22Rv1 (cell line): ENCODE measurements around the gene PRELID3B.

Experiments
- CTCF ChIP-seq: fragments of 450-650 bp; IDR thresholded peaks from 2 replicates; pipeline ENCODE4 v1.5.1; 2017; ENCODE audit warnings: mild to moderate bottlenecking
- ZFX ChIP-seq: fragments of 450-650 bp; IDR thresholded peaks from 2 replicates; pipeline ENCODE4 v1.6.1; 2017; ENCODE audit warnings: antibody characterized with exemption, borderline replicate concordance

- TF ChIP-seq CTCF = no peak
- no peak for TF ChIP-seq ZFX
Measured at GRCh38 chr20:58991715-58992114, 50.9 kb downstream of the PRELID3B start.
